Stimulated activated CD4-positive, alpha-beta T cell treated with anti-CD3 and anti-CD28 coated beads, TNF-alpha, amount 100 ng/mL, for 4 hours (primary cell): ENCODE results near the gene KDM6B.
"Not testable (repeated sequence)": the region's sequence is repeated elsewhere in the genome, so short reads cannot be mapped to it uniquely, and the experiment has no call there.

Source experiments
- DNase-seq, 3 experiments: peaks; one replicate each; pipeline ENCODE4 v3.0.0-alpha.2; 2020; ENCODE audit warnings: low read depth in 3 of 3

KDM6B gene, protein sequence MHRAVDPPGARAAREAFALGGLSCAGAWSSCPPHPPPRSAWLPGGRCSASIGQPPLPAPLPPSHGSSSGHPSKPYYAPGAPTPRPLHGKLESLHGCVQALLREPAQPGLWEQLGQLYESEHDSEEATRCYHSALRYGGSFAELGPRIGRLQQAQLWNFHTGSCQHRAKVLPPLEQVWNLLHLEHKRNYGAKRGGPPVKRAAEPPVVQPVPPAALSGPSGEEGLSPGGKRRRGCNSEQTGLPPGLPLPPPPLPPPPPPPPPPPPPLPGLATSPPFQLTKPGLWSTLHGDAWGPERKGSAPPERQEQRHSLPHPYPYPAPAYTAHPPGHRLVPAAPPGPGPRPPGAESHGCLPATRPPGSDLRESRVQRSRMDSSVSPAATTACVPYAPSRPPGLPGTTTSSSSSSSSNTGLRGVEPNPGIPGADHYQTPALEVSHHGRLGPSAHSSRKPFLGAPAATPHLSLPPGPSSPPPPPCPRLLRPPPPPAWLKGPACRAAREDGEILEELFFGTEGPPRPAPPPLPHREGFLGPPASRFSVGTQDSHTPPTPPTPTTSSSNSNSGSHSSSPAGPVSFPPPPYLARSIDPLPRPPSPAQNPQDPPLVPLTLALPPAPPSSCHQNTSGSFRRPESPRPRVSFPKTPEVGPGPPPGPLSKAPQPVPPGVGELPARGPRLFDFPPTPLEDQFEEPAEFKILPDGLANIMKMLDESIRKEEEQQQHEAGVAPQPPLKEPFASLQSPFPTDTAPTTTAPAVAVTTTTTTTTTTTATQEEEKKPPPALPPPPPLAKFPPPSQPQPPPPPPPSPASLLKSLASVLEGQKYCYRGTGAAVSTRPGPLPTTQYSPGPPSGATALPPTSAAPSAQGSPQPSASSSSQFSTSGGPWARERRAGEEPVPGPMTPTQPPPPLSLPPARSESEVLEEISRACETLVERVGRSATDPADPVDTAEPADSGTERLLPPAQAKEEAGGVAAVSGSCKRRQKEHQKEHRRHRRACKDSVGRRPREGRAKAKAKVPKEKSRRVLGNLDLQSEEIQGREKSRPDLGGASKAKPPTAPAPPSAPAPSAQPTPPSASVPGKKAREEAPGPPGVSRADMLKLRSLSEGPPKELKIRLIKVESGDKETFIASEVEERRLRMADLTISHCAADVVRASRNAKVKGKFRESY (N-terminal part only)

GRCh38 chr17:7833795-7834541 lies at the start of gene KDM6B:
KDM6B (plus strand) TSS chr17:7834217; CDS start chr17:7845555, 11,338 bp downstream.
- DNase-seq, result peak in 2 of 3 experiments; percentile 76 to 81

DNA sequence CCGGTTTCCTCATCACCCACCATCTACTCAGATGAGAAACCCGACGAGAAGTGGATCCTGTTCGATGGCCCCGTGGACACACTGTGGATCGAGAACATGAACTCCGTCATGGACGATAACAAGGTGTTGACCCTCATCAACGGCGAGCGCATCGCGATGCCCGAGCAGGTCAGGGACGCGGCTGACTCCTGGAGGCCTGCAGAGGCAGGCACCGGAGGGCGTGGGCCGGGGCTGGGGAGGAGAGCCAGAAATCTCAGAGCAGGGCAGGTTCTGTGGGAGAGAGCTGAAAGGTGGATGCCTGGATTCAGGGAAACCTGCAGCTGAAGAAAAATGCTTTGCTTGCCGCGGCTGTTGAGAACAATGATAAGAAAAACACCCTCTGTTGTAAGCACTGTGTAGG lies 47.2 kb upstream of the KDM6B start:
- no peak for DNase-seq

DNA sequence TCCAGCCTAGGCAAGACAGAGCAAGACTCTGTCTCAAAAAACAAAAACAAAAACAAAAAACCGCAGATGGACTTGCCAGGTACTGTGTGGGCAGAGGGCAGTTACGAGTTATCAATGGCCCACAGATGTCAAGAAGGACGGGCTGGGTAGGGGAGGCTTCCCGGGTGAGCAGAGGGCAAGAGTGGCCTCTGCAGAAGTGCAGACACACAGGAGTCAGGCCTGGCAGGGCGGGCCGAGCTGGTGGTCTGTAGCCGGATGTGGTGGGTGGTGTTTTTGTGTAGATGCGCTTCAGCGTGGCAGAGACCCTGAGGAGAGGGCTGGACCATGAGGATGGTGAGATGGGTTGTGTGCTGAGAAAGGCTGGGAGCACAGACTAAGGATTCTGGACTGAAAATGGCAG lies 44.9 kb upstream of the KDM6B start:
- no peak for DNase-seq

DNA sequence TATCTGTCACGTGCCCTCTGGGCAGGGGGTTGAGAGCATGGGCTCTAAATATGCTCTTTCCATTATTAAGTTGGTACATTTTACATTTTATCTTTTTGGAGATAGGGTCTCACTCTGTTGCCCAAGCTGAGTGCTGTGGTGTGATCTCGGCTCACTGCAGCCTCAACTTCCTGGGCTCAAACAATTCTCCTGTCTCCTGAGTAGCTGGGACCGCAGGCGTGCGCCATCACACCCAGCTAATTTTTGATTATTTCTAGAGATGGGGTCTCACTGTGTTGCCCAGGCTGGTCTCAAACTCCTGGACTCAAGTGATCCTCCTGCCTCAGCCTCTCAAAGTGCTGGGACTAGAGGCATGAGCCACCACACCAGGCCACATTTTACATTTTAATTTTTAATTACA lies 43.9 kb upstream of the KDM6B start:
- no peak for DNase-seq

DNA sequence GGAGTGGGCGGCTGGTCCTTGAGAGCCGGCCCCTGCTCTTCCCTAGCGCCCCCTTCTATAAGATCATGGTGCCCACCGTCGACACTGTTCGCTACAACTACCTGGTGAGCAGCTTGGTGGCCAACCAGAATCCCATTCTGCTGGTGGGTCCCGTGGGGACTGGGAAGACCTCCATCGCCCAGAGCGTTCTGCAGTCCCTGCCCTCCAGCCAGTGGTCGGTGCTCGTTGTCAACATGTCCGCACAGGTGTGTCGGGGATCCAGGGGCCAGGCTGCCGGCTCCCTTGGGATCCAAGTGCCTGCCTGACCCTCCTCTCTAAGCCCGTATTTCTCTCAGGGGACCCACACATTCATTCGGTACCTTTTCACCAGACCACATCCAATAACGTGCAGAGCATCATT lies 41.4 kb upstream of the KDM6B start:
- no peak for DNase-seq

GRCh38 chr17:7794075-7794663 lies 39.8 kb upstream of the KDM6B start:
- DNase-seq, result no peak

- DNase-seq, result no peak
Observed at GRCh38 chr17:7797976-7798375, 36.0 kb upstream of the KDM6B start.

GRCh38 chr17:7798839-7799238 lies 35.2 kb upstream of the KDM6B start:
- no peak for DNase-seq

- DNase-seq, result no peak
Observed at GRCh38 chr17:7803981-7804380, 30.0 kb upstream of the KDM6B start.

GRCh38 chr17:7806587-7806986 lies 27.4 kb upstream of the KDM6B start:
- no peak for DNase-seq

DNA sequence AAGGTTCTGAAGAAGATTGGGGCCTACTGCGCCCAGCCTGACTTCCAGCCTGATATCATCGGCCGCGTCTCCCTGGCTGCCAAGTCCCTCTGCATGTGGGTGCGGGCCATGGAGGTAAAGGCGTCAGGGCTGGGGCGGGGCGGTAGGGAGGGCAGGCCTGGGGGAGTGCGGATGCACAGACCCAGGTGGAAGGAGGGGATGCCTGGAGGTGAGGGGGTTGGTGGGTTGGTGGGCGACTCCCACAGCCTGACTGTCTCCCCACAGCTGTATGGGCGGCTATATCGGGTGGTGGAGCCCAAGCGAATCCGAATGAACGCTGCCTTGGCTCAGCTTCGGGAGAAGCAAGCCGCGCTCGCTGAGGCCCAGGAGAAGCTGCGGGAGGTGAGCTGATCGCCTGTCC lies 26.8 kb upstream of the KDM6B start:
- DNase-seq, result no peak

GRCh38 chr17:7809086-7809790 lies 24.8 kb upstream of the KDM6B start:
- no peak for DNase-seq

- DNase-seq, result not testable (repeated sequence)
Observed at GRCh38 chr17:7809791-7810343, 24.1 kb upstream of the KDM6B start.

DNA sequence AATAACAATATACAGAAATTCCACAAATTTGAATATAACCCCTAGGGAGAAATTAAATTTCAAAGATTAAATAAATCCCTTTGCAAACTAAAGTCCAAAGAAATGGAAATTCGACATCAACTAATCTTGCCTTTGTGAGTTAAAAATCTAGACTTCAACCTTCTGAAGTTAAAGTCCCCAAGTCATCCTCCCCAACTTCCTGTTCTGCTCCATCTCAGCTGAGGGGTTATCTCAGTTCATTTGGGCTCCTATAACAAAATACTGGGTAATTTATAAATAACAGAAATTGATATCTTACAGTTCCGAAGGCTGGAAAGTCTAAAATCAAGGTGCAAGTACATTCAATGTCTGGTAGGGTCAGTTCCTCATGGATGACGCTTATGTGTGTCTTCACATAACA lies 22.8 kb upstream of the KDM6B start:
- DNase-seq, result no peak

DNA sequence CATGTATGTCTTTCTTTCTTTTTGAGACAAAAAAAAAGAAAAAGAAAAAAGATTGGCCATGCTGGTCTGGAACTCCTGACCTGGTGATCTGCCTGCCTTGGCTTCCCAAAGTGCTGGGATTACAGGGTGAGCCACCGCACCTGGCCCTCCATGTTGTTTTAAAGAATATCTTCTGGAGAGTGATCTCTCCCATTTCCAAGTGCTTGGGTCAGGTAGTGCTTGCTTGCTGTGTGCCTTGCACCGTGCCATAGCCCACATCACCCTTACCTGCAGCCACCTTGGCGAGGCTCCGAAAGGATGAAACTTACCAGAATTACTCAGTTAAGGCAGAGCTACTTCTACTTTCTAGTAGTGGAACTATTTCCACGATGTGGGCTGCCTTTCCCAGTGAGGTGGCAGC lies 19.0 kb upstream of the KDM6B start:
- DNase-seq, result no peak

GRCh38 chr17:7816926-7817642 lies 16.9 kb upstream of the KDM6B start:
- no peak for DNase-seq

DNA sequence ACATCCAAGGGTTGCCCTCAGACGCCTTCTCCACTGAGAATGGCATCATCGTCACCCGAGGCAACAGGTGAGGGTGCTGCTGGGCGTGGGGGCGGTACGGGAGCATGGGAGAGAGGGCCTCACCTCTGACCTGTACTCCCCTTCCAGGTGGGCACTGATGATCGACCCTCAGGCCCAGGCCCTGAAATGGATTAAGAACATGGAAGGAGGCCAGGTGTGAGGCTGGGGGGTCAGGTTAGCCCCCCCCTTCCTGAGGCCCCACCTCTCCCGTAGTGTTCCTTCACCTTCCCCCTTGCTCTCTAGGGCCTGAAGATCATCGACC lies 16.4 kb upstream of the KDM6B start:
- DNase-seq, result no peak

- no peak for DNase-seq
Observed at GRCh38 chr17:7818026-7818425, 16.0 kb upstream of the KDM6B start.

DNA sequence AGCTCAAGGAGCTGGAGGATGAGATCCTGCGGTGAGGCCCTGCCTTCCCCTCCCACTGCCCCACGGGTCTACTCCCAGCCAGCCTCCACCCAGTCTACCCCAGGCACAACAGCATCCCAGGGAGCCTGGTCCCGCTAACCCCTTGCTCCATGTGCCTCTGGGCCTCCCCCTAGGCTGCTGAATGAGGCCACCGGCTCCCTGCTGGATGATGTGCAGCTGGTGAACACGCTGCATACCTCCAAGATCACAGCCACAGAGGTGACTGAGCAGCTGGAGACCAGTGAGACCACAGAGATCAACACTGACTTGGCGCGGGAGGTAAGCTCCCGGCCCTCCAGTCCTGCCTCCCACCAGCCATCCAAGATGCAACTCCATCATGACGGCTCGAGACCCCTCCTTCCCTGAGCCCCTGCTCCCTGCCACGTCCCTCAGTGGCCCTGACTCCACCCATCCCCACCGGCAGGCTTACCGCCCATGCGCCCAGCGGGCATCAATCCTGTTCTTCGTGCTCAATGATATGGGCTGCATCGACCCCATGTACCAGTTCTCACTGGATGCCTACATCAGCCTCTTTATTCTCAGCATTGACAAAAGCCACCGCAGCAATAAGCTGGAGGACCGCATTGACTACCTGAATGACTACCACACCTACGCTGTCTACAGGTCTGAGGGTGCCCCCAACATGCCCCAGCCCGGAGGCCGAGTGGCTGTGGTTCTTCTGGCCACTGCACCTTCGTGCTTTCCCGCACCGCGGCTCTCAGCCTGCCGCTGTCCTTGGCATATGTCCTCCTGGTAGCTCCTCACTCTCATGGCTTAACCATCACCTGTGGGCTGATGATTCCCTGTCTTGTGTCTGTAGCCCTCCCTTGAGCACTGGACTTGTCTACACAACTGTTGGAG lies 15.0 kb upstream of the KDM6B start:
- DNase-seq, result no peak
